Measurements from ENCODE around the gene PCDHGA6.

Gene PCDHGA6

DNA sequence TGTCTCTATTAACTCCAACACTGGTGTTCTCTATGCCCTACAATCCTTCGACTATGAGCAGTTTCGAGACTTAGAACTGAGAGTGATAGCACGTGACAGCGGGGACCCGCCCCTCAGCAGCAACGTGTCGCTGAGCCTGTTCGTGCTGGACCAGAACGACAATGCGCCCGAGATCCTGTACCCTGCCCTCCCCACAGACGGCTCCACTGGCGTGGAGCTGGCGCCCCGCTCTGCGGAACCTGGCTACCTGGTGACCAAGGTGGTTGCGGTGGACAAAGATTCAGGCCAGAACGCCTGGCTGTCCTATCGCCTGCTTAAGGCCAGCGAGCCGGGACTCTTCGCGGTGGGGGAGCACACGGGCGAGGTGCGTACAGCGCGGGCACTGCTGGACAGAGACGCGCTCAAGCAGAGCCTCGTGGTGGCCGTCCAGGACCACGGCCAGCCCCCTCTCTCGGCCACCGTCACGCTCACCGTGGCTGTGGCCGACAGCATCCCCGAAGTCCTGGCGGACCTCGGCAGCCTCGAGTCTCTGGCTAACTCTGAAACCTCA lies 49.1 kb downstream of the PCDHGA6 start:
- DNase-seq, result no peak

DNA sequence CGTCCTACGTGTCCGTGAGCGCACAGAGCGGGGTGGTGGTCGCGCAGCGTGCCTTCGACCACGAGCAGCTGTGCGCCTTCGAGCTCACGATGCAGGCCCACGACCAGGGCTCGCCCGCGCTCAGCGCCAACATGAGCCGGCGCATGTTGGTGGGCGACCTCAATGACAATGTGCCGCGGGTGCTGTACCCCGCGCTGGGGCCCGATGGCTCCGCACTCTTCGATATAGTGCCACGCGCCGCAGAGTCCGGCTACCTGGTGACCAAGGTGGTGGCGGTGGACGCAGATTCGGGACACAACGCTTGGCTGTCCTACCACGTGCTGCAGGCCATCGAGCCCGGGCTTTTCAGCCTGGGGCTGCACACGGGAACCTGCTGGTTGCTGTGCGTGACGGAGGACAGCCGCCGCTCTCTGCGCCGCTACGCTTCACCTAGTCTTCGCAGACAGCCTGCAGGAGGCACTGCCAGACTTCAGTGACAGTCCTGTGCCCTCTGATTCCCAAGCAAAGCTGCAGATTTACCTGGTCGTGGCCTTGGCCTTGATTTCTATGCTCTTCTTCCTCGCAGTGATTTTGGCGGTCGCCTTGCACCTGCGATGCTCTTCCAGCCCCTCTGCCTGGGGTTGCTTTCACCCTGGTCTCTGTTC lies 54.2 kb downstream of the PCDHGA6 start:
- no peak for DNase-seq

Data from NCI-H2171 treated with DMSO at 0.1 percent for 48 hours (cell line).